HepG2 (cell line): ENCODE measurements around the gene OCSTAMP. TPM values are rescaled to one million over a fixed set of nuclear protein-coding genes. Genes with fewer than 3 reads are reported as not detected.
A peak's percentile ranks its signal among the peaks of the same experiment; 100 is the strongest.

Source experiments
- BHLHE40 ChIP-seq: IDR thresholded peaks from 2 replicates; pipeline ENCODE4 v1.6.1; 2011; ENCODE audit warnings: low read length, improper control_type of control experiment
- CREB1 ChIP-seq, 2 experiments: fragments of 450-650 bp in 1 of 2; IDR thresholded peaks; 2 replicates each; pipeline ENCODE4 v1.6.1; 2016 to 2017; ENCODE audit warnings: control low read depth in 1 of 2, mild to moderate bottlenecking in 1 of 2, missing compliant biosample characterization in 1 of 2, missing genetic modification characterization in 1 of 2
- GABPB1 ChIP-seq: IDR thresholded peaks from 2 replicates; pipeline ENCODE4 v1.6.1; 2016; ENCODE audit warnings: mild to moderate bottlenecking, missing genetic modification reagents, moderate library complexity, missing compliant biosample characterization
- HMGA1 ChIP-seq: sonication (generic); formaldehyde crosslinking; conservative IDR thresholded peaks from 2 replicates; pipeline ENCODE4 v1.4.0; 2020; ENCODE audit warnings: missing genetic modification reagents
- JUNB ChIP-seq: sonication (generic); formaldehyde crosslinking; IDR thresholded peaks from 2 replicates; pipeline ENCODE4 v1.8.0; 2022; ENCODE audit warnings: missing genetic modification reagents, mild to moderate bottlenecking, borderline replicate concordance
- KLF11 ChIP-seq: IDR thresholded peaks from 2 replicates; pipeline ENCODE4 v1.6.1; 2016; ENCODE audit warnings: missing compliant biosample characterization
- LCORL ChIP-seq, 2 experiments: fragments of 450-650 bp in 1 of 2; sonication (generic) in 1 of 2; formaldehyde crosslinking in 1 of 2; IDR thresholded peaks; 2 replicates each; pipeline versions ENCODE4 v1.5.0 to v1.6.1; 2017 to 2020; ENCODE audit warnings: antibody characterized with exemption in 1 of 2, missing genetic modification reagents in 1 of 2
- MED13 ChIP-seq: sonication (generic); formaldehyde crosslinking; IDR thresholded peaks from 2 replicates; pipeline ENCODE4 v1.5.0; 2020; ENCODE audit warnings: missing genetic modification reagents
- NFE2L1 ChIP-seq: sonication (generic); formaldehyde crosslinking; IDR thresholded peaks from 2 replicates; pipeline ENCODE4 v1.4.0; 2020; ENCODE audit warnings: missing genetic modification reagents, mild to moderate bottlenecking, borderline replicate concordance
- NFKB2 ChIP-seq: sonication (generic); formaldehyde crosslinking; IDR thresholded peaks from 2 replicates; pipeline ENCODE4 v1.4.0; 2020; ENCODE audit warnings: missing genetic modification reagents, borderline replicate concordance
- PHF5A ChIP-seq: IDR thresholded peaks from one replicate; pipeline ENCODE4 v1.6.1; 2018; ENCODE audit warnings: low read depth, missing genetic modification reagents; ENCODE audit not compliant: unreplicated experiment
- SNAI1 ChIP-seq: sonication (generic); formaldehyde crosslinking; IDR thresholded peaks from 2 replicates; pipeline ENCODE4 v1.5.0; 2020; ENCODE audit warnings: mild to moderate bottlenecking, missing genetic modification reagents, borderline replicate concordance
- TAF1 ChIP-seq: sonication (generic); formaldehyde crosslinking; IDR thresholded peaks from 2 replicates; pipeline ENCODE4 v1.4.0; 2020; ENCODE audit warnings: missing genetic modification reagents
- TRIM24 ChIP-seq: sonication (generic); formaldehyde crosslinking; IDR thresholded peaks from 2 replicates; pipeline ENCODE4 v1.8.0; 2022; ENCODE audit warnings: mild to moderate bottlenecking, missing genetic modification reagents
- ZNF34 ChIP-seq: sonication (generic); formaldehyde crosslinking; IDR thresholded peaks from 2 replicates; pipeline ENCODE4 v1.4.0; 2020; ENCODE audit warnings: mild to moderate bottlenecking, missing genetic modification reagents, borderline replicate concordance
- ZNF460 ChIP-seq: sonication (generic); formaldehyde crosslinking; IDR thresholded peaks from 2 replicates; pipeline ENCODE4 v1.5.1; 2020; ENCODE audit warnings: missing genetic modification reagents, mild to moderate bottlenecking, borderline replicate concordance
- ZNF550 ChIP-seq: sonication (generic); formaldehyde crosslinking; IDR thresholded peaks from 2 replicates; pipeline ENCODE4 v1.4.0; 2020; ENCODE audit warnings: mild to moderate bottlenecking, missing genetic modification reagents, borderline replicate concordance
- ZNF652 ChIP-seq: IDR thresholded peaks from 2 replicates; pipeline ENCODE4 v1.6.1; 2016; ENCODE audit warnings: low read depth, borderline replicate concordance
- ZNF83 ChIP-seq: sonication (generic); formaldehyde crosslinking; IDR thresholded peaks from 2 replicates; pipeline ENCODE4 v1.4.0; 2020; ENCODE audit warnings: missing genetic modification reagents, mild to moderate bottlenecking, borderline replicate concordance
- ZNF850 ChIP-seq: sonication (generic); formaldehyde crosslinking; conservative IDR thresholded peaks from 2 replicates; pipeline ENCODE4 v1.9.0; 2021; ENCODE audit warnings: mild to moderate bottlenecking, missing genetic modification reagents
- polyA plus RNA-seq, 8 experiments: library from polyadenylated mRNA; depleted of rRNA in 3 of 8; stranded (reverse) in 7 of 8; unstranded in 1 of 8; fragments of >200 nt; fragmentation: Illumina TruSeq in 4 of 8; extraction: Trizol in 4 of 8; gene quantifications; 2 replicates each; pipeline versions ENCODE4 v1.2.1 to v1.2.3, GENCODE V29; 2011 to 2016; ENCODE audit warnings: low read depth in 4 of 8, missing spikeins in 1 of 8, mixed read lengths in 1 of 8; ENCODE audit not compliant: insufficient read depth in 1 of 8
- total RNA-seq, 5 experiments: library from RNA; depleted of rRNA; stranded (reverse); fragments of >200 nt; fragmentation: Illumina TruSeq; extraction: Trizol; gene quantifications; 2 replicates each; pipeline ENCODE4 v1.2.3, GENCODE V29; 2016; ENCODE audit warnings: low read depth in 1 of 5
- TF ChIP-seq, protein P1 (sequence below): fragments of 450-650 bp; IDR thresholded peaks from 2 replicates; pipeline ENCODE4 v1.6.1; 2017; ENCODE audit warnings: mild to moderate bottlenecking
- TF ChIP-seq, protein P2 (sequence below): sonication (generic); formaldehyde crosslinking; IDR thresholded peaks from 2 replicates; pipeline ENCODE4 v1.5.1; 2020; ENCODE audit warnings: missing genetic modification reagents, mild to moderate bottlenecking, borderline replicate concordance
- TF ChIP-seq, protein P3 (sequence below): sonication (generic); formaldehyde crosslinking; IDR thresholded peaks from 2 replicates; pipeline ENCODE4 v1.5.0; 2020; ENCODE audit warnings: mild to moderate bottlenecking, missing genetic modification reagents, moderate library complexity

OCSTAMP gene
- total and polyA plus RNA-seq, 2 of the 13 experiments (the other 11 are each of a cell fraction or from before 2014, with no cell fraction given), result not detected

DNA sequence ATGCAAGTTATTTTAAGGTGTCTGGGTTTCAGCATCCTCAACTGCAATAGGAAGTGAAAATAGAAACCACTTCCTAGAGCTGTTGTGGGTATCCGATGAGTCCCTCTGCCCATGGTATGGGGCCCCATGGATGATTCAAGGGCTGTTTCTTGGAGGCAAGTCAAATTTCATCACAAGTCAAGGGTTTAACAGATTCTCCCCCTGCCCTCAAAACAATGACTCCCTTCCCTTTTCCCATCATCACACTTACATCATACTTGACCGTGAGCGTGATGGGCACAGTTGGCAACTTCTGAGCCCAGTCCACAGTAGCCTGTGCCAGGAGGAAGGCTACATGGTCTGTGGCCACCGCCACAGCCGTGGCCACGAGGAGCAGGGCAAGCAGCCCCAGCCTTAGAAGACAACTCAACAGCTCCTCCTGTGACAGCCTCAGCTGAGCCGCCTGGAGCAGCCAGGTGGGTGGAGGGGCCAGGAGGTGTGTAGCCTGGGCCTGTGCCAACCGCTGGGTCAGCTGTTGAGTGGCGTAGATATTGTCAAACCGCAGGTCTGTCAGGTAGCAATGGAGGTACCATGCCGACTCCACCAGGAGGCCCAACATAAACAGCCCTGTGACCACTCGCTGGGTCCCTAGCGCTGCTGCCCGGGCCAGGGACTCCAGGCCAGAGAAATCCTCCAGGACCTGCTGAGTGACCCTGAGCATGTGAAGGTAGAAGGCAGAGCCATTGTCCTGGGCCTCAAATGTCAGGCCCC lies 5.2 kb downstream of the OCSTAMP start (continued):
- TF ChIP-seq, protein P1, sequence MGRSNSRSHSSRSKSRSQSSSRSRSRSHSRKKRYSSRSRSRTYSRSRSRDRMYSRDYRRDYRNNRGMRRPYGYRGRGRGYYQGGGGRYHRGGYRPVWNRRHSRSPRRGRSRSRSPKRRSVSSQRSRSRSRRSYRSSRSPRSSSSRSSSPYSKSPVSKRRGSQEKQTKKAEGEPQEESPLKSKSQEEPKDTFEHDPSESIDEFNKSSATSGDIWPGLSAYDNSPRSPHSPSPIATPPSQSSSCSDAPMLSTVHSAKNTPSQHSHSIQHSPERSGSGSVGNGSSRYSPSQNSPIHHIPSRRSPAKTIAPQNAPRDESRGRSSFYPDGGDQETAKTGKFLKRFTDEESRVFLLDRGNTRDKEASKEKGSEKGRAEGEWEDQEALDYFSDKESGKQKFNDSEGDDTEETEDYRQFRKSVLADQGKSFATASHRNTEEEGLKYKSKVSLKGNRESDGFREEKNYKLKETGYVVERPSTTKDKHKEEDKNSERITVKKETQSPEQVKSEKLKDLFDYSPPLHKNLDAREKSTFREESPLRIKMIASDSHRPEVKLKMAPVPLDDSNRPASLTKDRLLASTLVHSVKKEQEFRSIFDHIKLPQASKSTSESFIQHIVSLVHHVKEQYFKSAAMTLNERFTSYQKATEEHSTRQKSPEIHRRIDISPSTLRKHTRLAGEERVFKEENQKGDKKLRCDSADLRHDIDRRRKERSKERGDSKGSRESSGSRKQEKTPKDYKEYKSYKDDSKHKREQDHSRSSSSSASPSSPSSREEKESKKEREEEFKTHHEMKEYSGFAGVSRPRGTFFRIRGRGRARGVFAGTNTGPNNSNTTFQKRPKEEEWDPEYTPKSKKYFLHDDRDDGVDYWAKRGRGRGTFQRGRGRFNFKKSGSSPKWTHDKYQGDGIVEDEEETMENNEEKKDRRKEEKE, result no peak
- TF ChIP-seq ZNF460 (CRISPR knock-in tag), result 0 out of 2 replicates have a peak, but pooled peaks have one; percentile 12
- no peak for TF ChIP-seq GABPB1 (CRISPR knock-in tag)
- TF ChIP-seq, protein P2, sequence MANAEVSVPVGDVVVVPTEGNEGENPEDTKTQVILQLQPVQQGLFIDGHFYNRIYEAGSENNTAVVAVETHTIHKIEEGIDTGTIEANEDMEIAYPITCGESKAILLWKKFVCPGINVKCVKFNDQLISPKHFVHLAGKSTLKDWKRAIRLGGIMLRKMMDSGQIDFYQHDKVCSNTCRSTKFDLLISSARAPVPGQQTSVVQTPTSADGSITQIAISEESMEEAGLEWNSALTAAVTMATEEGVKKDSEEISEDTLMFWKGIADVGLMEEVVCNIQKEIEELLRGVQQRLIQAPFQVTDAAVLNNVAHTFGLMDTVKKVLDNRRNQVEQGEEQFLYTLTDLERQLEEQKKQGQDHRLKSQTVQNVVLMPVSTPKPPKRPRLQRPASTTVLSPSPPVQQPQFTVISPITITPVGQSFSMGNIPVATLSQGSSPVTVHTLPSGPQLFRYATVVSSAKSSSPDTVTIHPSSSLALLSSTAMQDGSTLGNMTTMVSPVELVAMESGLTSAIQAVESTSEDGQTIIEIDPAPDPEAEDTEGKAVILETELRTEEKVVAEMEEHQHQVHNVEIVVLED (CRISPR knock-in tag), result no peak
- TF ChIP-seq NFE2L1 (CRISPR knock-in tag), result no peak
- TF ChIP-seq CREB1 (IDR thresholded peaks at IDR 0.05), result no peak
- no peak for TF ChIP-seq CREB1 (CRISPR knock-in tag; IDR thresholded peaks at IDR 0.05)
- no peak for TF ChIP-seq JUNB (CRISPR knock-in tag)
- no peak for TF ChIP-seq SNAI1
- TF ChIP-seq TAF1, result no peak
- TF ChIP-seq BHLHE40, result no peak
- TF ChIP-seq NFKB2 (CRISPR knock-in tag), result no peak
- no peak for TF ChIP-seq ZNF34 (CRISPR knock-in tag)
- no peak for TF ChIP-seq TRIM24 (CRISPR knock-in tag)
- no peak for TF ChIP-seq PHF5A (CRISPR knock-in tag)
- TF ChIP-seq ZNF550 (CRISPR knock-in tag), result no peak
- TF ChIP-seq, protein P3, sequence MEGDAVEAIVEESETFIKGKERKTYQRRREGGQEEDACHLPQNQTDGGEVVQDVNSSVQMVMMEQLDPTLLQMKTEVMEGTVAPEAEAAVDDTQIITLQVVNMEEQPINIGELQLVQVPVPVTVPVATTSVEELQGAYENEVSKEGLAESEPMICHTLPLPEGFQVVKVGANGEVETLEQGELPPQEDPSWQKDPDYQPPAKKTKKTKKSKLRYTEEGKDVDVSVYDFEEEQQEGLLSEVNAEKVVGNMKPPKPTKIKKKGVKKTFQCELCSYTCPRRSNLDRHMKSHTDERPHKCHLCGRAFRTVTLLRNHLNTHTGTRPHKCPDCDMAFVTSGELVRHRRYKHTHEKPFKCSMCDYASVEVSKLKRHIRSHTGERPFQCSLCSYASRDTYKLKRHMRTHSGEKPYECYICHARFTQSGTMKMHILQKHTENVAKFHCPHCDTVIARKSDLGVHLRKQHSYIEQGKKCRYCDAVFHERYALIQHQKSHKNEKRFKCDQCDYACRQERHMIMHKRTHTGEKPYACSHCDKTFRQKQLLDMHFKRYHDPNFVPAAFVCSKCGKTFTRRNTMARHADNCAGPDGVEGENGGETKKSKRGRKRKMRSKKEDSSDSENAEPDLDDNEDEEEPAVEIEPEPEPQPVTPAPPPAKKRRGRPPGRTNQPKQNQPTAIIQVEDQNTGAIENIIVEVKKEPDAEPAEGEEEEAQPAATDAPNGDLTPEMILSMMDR (CRISPR knock-in tag), result peak; percentile 29
- no peak for TF ChIP-seq ZNF850 (CRISPR knock-in tag)
- no peak for TF ChIP-seq ZNF652 (CRISPR knock-in tag)
- no peak for TF ChIP-seq KLF11 (CRISPR knock-in tag)
- no peak for TF ChIP-seq LCORL (IDR thresholded peaks at IDR 0.05)
- TF ChIP-seq LCORL (CRISPR knock-in tag; IDR thresholded peaks at IDR 0.05), result no peak
- TF ChIP-seq ZNF83, result no peak
- TF ChIP-seq MED13 (CRISPR knock-in tag), result no peak
- no peak for TF ChIP-seq HMGA1 (CRISPR knock-in tag)
